ENCODE data around the gene ARID5B. TPM values are rescaled to one million over a fixed set of nuclear protein-coding genes. Genes with fewer than 3 reads are reported as not detected.
"Not testable (repeated sequence)": the region's sequence is repeated elsewhere in the genome, so short reads cannot be mapped to it uniquely, and the experiment has no call there.

The ARID5B gene
- total RNA-seq, 4 donors from 2014 or later: 47.2 to 127 (median 62.8) TPM

DNA sequence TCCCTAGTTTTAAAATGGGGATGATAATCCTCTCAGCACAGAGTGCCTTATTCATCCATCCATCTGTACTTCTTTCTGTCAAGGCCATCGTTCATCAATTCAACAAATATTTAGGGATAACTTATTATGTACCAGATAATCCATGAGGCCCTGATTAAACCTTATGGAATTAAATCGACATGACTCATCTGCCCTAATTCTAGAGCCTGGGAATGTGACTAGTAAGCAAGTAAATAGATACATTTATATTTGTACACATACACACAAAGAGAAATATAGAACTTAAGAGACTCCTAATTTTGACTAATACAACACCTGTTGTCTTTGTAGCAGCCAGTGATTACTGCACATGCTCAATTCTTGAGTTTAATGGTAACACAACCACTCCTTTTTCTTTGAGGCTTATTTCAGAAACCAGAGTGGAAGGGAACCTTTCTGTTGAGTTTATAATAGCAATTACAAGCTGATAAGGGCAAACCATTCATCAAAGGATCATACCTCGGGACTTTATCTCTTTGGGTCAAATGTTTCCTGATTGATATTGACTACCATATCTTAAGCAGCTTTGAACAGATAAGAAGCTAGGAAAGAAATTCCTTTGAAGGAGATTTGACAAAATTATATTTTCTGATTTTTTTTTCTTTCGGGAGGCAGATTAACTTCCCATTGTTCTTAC is 122.7 kb downstream of the ARID5B start:
- DNase-seq (ENCODE audit: low spot score in 2 of 2): no peak
- no peak overlapping the region for H3K4me3 ChIP-seq (ENCODE audit: low read depth, poor library complexity, severe bottlenecking)
- WGBS, 2 donors: 63% methylated on average over 4 of the region's 4 CpGs
- intact Hi-C loops (cut with DNase I; ENCODE audit: low total_unique reads): no loop called here
- TF ChIP-seq, protein P1, sequence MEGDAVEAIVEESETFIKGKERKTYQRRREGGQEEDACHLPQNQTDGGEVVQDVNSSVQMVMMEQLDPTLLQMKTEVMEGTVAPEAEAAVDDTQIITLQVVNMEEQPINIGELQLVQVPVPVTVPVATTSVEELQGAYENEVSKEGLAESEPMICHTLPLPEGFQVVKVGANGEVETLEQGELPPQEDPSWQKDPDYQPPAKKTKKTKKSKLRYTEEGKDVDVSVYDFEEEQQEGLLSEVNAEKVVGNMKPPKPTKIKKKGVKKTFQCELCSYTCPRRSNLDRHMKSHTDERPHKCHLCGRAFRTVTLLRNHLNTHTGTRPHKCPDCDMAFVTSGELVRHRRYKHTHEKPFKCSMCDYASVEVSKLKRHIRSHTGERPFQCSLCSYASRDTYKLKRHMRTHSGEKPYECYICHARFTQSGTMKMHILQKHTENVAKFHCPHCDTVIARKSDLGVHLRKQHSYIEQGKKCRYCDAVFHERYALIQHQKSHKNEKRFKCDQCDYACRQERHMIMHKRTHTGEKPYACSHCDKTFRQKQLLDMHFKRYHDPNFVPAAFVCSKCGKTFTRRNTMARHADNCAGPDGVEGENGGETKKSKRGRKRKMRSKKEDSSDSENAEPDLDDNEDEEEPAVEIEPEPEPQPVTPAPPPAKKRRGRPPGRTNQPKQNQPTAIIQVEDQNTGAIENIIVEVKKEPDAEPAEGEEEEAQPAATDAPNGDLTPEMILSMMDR (IDR thresholded peaks at IDR 0.05): no peak
- no peak for TF ChIP-seq POLR2A (IDR thresholded peaks at IDR 0.05)

DNA sequence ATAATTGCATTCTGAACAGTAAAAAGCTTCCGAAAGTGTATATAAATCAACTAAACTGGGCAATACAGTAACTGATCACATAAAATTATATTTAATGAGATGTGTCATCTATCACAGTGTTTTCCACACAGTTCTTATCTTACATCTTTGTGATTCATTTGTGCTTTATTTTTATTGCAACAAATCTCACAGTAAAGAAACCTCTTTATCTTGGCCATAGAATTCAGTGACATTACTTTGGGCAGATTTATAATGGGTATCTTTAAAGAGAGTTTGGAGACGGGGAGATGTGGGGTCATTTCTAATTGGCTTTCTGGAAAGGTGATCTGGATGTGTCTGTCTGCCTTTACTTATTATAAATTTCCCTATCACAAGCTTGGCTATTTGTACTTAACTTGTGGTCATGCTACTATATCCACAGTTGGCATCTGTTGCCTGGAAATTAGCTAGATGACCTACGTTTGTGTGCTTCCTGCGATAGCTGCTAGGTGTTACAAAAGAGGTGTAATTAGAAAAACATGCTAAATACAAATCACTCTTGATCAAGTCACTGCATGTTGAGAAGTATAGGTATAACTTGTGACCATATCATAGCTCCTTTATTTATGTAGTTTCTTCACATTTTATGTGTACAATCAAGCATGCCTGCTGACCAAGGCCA is 123.8 kb downstream of the ARID5B start:
- TF ChIP-seq POLR2A (IDR thresholded peaks at IDR 0.05): no peak
- TF ChIP-seq, protein P1 (IDR thresholded peaks at IDR 0.05): no peak
- intact Hi-C loops (cut with DNase I; ENCODE audit: low total_unique reads): no loop called here
- no peak overlapping the region for H3K4me3 ChIP-seq (ENCODE audit: low read depth, poor library complexity, severe bottlenecking)
- no peak for DNase-seq (ENCODE audit: low spot score in 2 of 2)
- 56 to 70% methylated on average over 4 of the region's 4 CpGs for WGBS, 2 donors

DNA sequence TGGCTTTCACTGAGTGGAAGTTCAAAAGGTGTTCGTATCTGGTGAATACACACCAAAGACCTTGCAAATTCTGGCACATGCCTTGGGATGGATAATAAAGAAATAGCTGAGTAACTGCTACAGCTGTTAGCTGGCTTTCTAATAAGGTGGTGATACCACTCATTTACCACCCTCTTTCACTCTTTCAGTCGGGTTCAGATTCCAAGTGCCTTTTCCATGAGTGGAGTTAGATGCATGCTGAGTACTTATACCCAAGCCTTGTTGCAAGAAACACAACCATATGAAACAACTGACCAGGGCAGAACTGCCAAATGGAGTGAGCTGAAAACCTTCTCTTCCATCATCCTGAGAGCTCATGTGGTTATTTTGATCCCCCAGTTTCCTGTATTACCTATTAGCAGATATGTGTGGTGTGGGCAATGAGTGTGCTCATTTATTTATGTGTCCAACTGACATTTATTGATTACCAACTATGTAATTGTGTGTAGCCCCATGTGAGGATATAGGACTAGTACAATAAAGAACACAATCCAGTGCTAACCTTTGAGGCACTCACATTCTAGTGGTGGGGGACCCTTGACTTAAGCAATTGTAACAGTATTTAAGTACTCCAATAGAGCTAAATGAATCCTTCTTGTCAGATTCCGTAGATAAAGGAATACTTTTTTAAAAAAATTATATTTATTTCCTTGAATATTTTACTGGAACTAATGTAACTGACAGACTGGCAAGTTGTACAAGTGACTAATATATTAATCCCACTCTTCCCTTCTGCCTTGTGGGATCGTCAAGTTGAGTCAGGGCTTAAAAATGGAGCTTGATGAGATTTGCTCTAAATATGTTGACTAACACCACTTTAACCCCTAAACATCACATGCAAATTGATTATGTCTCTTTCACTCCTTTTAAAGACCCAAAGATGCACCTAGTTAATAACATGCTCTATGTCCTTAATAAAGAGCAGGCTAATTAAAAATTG is 124.7 kb downstream of the ARID5B start:
- TF ChIP-seq, protein P1 (IDR thresholded peaks at IDR 0.05): no peak
- TF ChIP-seq POLR2A (IDR thresholded peaks at IDR 0.05): no peak

GRCh38 chr10:62027841-62028501 is 126.5 kb downstream of the ARID5B start:
- 63 to 73% methylated on average over 5 of the region's 5 CpGs for WGBS, 2 donors
- intact Hi-C loops (cut with DNase I; ENCODE audit: low total_unique reads): no loop called here
- TF ChIP-seq, protein P1 (IDR thresholded peaks at IDR 0.05): no peak
- TF ChIP-seq POLR2A (IDR thresholded peaks at IDR 0.05): no peak
- DNase-seq (ENCODE audit: low spot score in 2 of 2): no peak
- no peak overlapping the region for H3K4me3 ChIP-seq (ENCODE audit: low read depth, poor library complexity, severe bottlenecking)

More for the DNA sequence above, 124.7 kb downstream of the ARID5B start:
- no peak overlapping the region for H3K4me3 ChIP-seq (ENCODE audit: low read depth, poor library complexity, severe bottlenecking)
- DNase-seq (ENCODE audit: low spot score in 2 of 2): no peak
- 52 to 55% methylated on average over 4 of the region's 4 CpGs for WGBS, 2 donors
- intact Hi-C loops (cut with DNase I; ENCODE audit: low total_unique reads): no loop called here

DNA sequence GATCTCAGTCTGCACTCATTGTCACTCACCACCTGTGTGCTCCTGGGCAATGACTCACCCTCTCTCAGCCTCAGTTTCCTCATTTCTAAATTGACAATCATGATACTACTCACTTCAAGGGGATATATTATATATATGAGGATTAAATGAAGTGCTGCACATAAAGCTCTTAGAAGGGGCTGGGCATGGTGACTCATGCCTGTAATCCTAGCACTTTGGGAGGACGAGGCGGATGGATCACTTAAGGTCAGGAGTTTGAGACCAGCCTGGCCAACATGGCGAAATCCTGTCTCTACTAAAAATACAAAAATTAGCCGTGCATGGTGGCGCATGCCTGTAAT is 127.0 kb downstream of the ARID5B start:
- H3K4me3 ChIP-seq (ENCODE audit: low read depth, poor library complexity, severe bottlenecking); DNase-seq (ENCODE audit: low spot score in 2 of 2); intact Hi-C loops (cut with DNase I; ENCODE audit: low total_unique reads): not testable (repeated sequence)
- 76 to 90% methylated on average over 5 of the region's 5 CpGs for WGBS, 2 donors
